ENCODE results near the gene RAD50. TPM values are rescaled to one million over a fixed set of nuclear protein-coding genes. Genes with fewer than 3 reads are reported as not detected.

The RAD50 gene
- polyA plus RNA-seq, 3 donors: 6.3 to 10.1 (median 8.5) TPM

DNA sequence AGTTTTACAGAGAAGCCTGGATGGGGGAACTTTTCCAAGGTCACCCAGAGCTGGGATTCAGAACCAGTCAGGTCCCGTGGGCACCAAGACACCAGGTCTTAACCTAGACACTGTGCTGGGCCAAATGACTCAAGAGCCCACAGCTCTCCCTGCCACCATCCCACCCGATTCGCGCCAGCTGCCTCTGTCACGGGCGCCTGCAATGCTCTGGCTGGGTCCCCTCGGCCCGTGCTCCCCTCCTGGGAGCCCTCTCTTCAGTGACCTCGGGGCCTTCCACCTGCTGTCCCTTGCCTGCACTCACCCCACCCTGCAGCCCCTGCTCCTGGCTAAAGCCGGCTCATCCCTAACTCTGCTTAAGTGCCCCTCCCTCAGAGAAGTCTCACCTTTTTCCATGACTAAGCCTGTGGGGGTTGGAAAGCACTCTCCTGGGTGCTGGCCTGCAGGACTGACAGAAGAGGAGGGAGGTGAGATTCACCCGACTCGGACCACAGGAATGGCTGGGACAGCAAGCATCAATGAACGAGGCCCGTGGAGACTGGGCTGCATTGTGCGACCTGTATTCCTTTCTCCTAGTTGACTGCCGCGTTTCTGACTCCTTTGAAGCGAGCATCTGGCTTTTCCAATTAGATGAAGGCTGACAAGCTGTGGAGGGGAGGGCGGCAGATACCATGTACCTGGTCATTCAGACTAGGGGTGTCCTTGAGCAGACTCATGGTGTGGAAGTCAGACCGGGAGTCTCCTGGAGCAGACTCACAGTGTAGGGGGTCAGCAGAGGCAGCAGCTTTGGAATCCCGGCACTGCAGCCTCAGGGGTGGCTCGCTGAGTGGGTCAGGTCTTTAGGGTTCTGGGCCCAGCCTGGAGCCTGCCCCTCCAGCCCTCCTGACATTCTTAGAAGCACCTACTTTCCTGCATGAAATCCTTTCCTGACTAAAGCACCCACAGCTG, 111.3 kb downstream of the RAD50 start:
- H3K27ac ChIP-seq (ENCODE audit: low read depth, low read length): no peak overlapping the region
- 70 to 85% (median 84%) methylated on average over 22 of the region's 22 CpGs for WGBS, 3 donors

DNA sequence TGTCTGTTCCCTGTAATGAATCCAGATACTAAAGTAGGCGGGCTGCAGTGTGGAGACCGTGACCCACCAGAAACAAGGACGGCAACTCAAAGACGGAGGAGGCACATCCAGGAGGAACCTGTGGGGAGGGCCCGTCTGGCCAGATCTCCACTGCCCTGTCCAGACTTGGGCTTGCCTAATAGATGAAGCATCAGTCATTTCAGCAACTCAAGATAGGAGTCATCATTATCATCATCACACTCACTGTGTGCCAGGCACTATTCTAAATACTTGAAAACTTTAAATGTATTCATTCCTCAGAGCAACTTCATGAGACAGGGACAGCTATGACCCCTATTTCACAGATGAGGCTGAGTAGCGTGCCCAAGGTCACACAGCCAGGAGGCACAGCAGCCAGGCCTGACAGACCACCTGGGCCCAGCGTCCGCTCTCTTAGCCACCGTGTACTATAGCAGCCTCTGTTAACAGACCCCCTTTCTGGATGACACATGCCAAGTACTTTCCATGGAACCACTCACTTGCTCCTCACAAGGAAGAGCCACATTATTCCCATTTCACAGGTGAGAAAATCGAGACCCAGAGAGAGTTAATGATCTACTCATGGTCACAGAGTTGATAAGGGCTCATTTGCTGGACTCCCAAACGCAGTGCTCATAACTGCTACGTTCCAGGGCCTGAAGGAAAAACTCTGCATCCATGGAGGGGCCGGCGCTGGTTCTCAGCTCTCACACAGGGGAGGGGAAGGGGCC, 112.1 kb downstream of the RAD50 start:
- 87 to 90% (median 87%) methylated on average over 14 of the region's 14 CpGs for WGBS, 3 donors
- H3K27ac ChIP-seq (ENCODE audit: low read depth, low read length): no peak overlapping the region

DNA sequence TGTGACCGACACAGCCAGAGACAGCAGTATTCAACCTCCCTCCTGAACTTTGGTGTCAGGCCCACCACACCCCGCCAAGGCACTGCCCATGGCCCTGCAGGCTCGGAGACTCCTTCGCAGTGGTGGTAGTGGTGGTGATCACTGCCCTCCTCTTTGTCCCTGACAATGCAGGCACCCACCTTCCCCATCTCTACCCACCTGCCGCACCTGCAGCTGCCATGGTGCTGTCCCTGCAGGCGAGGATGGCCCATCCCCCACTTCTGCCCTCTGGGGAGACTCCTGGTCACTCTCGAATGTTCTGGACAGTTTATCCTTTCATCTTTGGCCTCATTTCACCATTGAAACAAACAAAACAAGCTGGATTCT, 112.7 kb downstream of the RAD50 start:
- 84 to 92% (median 90%) methylated on average over 7 of the region's 7 CpGs for WGBS, 3 donors
- no peak overlapping the region for H3K27ac ChIP-seq (ENCODE audit: low read depth, low read length)

DNA sequence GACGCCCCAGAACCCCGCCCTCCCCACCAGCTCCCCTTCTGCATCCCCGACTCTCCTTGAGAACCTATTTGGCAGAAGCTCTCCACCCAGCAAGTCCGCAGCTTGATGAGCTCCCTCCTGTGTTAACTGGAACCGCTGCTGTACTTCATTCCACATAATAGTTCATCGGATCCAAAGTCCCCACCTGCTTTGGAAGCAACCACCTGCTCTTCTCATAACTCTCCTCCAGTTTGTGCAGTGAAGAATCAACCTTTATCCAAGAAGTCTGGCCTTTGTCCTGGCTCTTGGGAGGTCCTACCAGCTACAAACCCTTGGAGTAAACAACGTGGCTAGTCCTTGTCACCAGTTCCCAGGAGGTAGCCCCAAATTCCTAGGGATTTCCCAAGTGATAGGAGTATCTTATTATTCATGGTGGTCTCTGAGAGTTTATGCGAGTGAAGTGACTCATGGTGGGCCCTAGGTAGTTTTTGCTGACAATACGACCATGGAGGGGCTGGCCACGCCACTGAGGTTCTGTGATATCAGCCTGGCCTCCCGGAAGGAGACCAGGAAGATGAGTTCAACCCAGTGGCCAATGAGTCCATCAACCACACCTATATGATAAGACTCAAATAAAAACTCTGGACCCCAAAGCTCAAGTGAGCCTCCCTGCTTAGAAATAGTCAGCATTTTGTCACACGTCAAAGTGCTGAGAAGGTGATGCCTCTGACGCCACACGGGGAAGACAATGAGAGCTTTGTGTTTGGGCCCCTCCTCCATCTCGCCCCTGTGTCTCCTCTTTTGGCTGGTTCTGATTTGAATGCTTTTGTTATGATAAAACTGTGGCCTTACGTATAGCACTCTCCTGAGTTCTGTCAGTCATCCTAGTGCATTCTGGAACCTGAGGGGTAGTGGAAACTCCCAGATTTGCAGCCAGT, 113.4 kb downstream of the RAD50 start:
- H3K27ac ChIP-seq (ENCODE audit: low read depth, low read length): no peak overlapping the region
- 86 to 93% (median 90%) methylated on average over 16 of the region's 16 CpGs for WGBS, 3 donors

DNA sequence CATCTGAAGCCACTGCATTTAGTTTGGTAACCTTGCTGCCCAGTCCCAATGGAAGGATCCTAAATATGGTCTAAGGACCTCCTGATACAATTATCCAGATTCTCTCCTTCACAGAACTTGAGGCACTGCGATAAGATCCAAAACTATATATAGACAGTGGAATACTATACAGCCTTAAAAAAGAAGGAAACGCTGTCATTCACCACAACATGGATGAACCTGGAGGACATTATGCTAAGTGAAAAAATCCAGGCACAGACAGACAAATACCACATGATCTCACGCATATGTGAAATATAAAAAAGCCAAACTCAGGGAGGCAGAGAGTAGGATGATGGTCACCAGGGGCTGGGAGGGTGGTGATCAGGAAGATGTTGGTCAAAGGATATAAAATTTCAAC, 114.2 kb downstream of the RAD50 start:
- WGBS, 3 donors: 94 to 97% (median 96%) methylated on average over 3 of the region's 3 CpGs
- no peak overlapping the region for H3K27ac ChIP-seq (ENCODE audit: low read depth, low read length)

DNA sequence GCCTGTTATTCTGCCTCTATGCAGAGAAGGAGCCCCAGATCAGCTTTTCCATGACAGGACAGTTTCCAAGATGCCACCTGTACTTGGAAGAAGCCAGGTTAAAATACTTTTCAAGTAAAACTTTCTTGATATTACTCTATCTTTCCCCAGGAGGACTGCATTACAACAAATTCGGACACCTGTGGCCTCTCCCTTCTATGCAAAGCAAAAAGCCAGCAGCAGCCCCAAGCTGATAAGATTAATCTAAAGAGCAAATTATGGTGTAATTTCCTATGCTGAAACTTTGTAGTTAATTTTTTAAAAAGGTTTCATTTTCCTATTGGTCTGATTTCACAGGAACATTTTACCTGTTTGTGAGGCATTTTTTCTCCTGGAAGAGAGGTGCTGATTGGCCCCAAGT, 116.7 kb downstream of the RAD50 start:
- no peak overlapping the region for H3K27ac ChIP-seq (ENCODE audit: low read depth, low read length)
- whole genome bisulfite sequencing, 3 donors: 78 to 88% (median 80%) methylated on average over 1 of the region's 1 CpG

DNA sequence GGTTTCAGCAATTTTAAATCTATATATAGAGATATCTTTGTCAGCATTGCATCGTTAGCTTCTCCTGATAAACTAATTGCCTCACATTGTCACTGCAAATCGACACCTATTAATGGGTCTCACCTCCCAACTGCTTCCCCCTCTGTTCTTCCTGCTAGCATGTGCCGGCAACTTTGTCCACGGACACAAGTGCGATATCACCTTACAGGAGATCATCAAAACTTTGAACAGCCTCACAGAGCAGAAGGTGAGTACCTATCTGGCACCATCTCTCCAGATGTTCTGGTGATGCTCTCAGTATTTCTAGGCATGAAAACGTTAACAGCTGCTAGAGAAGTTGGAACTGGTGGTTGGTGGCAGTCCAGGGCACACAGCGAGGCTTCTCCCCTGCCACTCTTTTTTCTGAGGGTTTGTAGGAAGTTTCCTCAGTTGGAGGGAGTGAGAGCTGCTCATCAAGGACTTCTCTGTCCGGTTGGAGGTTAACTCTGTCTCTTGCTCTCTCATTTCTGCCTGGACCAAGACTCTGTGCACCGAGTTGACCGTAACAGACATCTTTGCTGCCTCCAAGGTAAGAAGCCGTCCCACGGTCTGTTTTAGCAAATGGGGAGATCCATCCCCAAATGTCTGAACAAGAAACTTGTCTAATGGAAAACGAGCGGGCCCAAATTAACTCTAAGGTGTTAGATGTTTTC, 117.3 kb downstream of the RAD50 start, which contains the start of gene IL4:
Gene IL4 (plus strand): TSS at position 51 of the 692 bp plus-strand sequence. CDS start 62 bp downstream, at position 113.
- no peak within 1 kb of the TSS for H3K27ac ChIP-seq (ENCODE audit: low read depth, low read length)
- 83 to 85% (median 84%) methylated on average over 14 of the region's 14 CpGs for WGBS, 3 donors

DNA sequence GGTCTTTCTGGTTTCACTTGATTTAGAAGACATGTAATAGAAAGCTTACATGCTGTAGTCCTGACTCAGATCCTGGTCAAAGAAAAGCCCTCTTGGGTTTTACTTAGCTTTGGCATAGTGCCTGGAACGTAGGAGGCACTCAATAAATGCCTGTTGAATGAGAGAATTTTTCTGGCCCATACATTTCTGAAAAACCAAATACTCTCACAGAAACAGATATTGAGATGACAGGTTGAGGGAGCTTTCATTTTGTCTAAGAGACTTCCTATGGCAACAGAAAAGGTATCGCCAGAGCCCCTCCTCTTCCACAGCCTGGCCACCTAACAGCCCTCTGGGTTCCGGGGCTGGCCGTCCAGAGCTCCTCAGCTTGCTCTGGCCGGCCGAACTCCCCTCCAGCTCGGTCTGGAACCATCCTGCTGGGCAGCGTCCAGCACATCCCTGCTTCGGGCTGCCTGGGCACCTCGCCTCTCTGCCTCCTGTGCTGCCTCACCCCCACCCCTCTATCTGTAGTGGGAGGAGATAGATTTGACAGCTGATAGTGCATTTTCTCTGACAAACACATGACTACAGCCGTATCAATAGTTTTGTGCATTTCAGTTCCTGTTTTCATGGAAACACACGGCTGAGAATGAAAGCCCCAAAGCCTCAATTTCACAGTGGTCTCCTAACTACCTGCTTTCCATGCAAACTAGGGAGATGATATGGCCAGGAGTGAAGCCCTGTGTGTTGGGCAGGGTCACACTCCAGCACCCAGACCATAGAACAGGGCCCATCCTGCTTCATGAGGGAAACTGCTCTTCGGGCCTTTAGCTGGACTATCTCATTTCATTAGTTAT, 118.1 kb downstream of the RAD50 start:
- H3K27ac ChIP-seq (ENCODE audit: low read depth, low read length): no peak overlapping the region
- 71 to 80% (median 76%) methylated on average over 13 of the region's 13 CpGs for WGBS, 3 donors

DNA sequence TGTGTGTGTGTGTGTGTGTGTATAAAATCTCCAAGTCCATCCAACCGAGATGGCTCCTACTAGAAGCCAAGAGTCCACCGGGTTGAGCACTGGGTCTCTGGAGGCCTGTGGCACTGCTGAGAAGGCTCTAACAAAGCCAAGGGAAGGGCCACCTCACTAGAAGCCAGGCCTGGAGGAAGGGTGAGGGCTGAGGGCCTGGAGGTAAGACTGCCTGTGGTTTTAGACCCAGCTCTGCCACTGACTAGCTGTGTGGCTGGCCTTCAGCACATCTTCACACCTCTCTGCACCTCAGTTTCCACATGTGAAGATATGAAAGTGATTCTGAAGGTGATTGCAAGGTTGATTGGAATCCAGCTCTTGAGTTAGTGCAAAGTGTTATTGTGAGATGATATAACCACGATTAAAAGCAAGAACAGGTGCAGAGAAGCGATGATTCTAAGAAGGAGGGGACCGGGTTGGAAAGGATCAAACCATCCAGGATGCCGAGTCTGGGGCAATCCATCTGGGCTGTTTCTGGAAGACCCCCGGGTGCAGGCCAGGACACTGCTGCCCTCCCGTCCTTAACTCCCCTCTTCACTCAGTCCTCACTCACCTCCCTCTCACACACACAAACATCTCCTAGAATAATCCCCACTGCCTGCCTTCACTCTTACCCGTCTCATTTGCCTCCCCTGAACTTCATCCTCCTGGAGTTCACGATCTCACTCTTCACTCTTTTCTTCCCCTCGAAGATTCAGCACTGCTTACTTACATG, 119.3 kb downstream of the RAD50 start:
- WGBS, 3 donors: 89 to 94% (median 94%) methylated on average over 11 of the region's 11 CpGs

DNA sequence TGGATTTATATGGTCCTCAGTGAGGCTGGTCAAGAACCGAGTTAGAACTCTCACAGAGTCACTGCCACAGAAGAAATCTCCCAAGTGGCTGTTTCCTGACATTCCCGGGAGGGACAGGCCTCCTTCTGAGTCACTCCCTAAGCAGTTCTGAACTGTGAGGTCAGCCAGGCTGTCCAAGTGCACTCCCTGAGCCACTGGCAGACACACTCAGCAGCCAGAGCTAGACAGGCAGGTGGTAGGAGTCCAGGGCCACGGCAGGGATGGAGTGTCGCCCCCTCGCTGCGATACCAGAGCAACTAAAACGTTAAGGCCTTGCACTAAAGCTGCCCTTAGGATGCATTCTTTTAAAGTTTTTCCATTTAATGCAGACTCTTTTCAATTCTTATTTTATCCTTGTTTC, 120.4 kb downstream of the RAD50 start:
- 55 to 64% (median 60%) methylated on average over 7 of the region's 7 CpGs for WGBS, 3 donors
- H3K27ac ChIP-seq (ENCODE audit: low read depth, low read length): no peak overlapping the region

More for the DNA sequence above, 119.3 kb downstream of the RAD50 start:
- no peak overlapping the region for H3K27ac ChIP-seq (ENCODE audit: low read depth, low read length)

DNA sequence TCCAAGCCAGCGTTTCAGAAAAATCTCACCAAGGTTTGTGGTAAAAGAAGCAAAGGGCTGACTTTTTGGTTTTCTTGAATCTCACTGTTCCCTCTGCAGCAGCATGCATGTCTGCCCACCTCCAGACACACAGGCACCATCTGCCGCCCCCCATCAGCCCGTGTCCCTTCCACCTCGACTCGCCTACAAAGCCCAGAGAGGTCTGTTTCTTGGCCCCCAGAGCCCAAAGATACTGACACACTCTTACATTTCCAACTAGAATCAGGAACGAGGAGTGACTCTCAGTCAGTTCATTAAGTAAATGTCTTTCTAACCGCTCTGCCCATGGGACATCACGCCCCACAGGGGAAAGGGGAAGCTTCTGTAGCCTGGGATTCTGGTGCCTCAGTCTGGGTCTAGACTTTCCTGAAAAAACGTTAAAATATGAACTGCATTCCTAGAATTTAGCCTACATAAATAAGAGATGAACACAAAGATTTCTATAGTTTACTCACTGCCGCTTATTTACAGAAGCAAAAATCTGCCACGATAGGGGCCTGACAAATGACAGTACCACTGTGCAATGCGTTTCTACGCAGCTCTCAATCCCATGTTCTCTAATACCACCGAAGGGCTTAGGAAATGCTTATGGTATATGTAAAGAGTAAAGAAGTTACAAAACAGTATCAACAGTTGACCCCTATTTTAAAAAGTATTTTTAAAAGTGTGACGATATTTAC, 121.1 kb downstream of the RAD50 start:
- no peak overlapping the region for H3K27ac ChIP-seq (ENCODE audit: low read depth, low read length)
- WGBS, 3 donors: 85 to 92% (median 91%) methylated on average over 15 of the region's 15 CpGs

DNA sequence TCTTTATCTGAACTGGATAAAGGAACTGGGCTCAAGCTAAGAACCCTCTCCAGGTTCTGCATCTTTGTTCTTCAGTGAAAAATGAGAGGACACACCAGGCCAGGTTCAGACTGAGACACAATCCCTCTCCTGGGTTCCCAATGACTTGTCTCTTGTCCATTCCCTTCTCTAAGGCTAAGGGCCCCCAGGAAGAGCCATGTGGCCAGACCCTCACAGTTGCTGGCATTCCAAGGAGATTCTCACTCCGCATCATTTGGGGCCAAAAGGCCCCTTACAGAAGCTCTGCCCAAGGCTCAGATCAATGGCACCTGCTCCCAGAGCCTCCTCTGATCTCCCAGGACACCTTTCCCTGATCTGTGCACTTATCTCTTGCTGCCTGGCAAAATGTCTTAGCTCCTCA, 122.0 kb downstream of the RAD50 start:
- 81 to 97% (median 86%) methylated on average over 1 of the region's 1 CpG for WGBS, 3 donors
- H3K27ac ChIP-seq (ENCODE audit: low read depth, low read length): no peak overlapping the region

DNA sequence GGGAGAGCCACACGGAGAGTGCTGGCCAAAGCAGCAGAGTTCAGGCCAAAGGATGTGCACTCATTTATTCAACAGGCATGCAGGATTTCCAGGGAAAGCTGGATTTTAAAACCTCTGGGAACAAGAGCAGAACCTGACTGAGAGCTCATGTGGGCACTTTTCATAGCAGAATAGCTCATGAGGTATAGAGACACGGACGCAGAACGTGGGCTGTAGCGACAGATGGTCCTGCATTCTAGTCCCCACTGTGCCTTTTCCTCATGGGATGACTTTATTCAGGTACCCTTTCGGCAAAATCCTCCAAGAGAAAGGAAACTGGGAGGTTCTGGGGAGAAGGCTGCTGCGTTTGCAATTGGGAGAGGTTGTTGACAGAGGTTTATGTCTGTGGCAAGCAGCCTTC, 122.4 kb downstream of the RAD50 start:
- 90 to 95% (median 92%) methylated on average over 7 of the region's 7 CpGs for WGBS, 3 donors

DNA sequence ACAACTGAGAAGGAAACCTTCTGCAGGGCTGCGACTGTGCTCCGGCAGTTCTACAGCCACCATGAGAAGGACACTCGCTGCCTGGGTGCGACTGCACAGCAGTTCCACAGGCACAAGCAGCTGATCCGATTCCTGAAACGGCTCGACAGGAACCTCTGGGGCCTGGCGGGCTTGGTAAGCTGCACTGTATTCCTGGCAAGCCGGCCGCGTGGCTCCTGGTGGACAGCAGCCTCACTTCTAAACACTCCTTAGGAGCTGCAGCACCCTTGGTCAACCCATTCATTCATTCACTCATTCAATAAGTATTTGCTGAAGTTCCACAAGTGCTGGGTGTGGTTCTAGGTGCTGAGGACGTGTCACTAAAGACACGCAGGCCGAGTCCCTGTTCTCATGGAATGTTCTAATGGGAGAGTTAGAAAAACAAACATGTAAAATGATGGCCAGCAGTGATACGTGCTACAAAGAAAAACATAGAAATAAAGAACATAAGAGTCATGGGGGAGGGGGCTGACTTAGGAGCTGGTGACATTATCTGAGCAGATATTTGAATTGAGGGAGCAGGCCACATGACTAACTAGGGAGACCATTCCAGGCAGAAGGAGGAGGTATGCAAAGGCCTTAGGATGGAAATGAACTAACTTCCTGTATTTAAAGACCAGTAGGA, 123.1 kb downstream of the RAD50 start:
- WGBS, 3 donors: 94 to 95% (median 94%) methylated on average over 15 of the region's 15 CpGs
- H3K27ac ChIP-seq (ENCODE audit: low read depth, low read length): no peak overlapping the region

More for the DNA sequence above, 122.4 kb downstream of the RAD50 start:
- H3K27ac ChIP-seq (ENCODE audit: low read depth, low read length): no peak overlapping the region

DNA sequence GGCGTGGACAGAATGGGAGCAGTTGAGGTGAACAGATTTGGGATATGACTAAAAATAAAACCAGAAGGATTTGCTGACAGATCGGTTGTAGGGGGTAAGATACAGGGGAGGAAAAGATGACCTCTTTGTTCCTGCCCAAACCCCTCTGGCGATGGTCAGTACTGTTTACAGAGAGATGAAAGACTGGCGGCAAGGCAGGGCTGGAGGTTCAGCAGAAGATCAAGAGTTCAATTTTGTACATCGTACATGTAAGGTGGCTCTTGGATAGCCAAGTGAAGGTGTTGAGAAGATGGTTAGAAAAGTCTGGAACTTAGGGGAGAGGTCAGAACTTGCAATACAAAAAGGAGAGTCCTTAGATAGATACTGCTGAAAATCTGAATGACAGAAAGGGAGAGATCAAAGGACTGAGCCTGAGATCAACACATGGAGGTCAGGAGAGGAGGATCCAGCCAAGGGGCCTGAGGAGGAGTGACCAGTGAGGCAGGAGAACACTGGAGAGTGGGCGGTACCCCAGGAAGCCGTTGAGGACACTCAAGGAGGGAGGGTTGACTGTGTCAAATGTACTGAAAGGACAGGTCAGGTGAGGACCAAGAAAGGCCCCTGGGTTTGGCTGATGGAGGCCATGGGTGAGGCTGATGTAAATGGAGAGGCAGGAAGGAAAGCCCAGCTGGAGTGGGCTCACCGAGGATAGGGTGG, 124.2 kb downstream of the RAD50 start:
- 83 to 95% (median 93%) methylated on average over 8 of the region's 8 CpGs for WGBS, 3 donors
- H3K27ac ChIP-seq (ENCODE audit: low read depth, low read length): no peak overlapping the region
